Stimulated activated CD8-positive, alpha-beta memory T cell treated with anti-CD3 and anti-CD28 coated beads, Interleukin-2, amount 100 ng/mL, for 48 hours (primary cell): ENCODE results near the gene ETFRF1.
A peak's percentile ranks its signal among the peaks of the same experiment; 100 is the strongest.

ENCODE experiments used
- DNase-seq, 2 donors: peaks; one replicate each; pipeline ENCODE4 v3.0.0-alpha.2; 2020; ENCODE audit warnings: low read depth in 2 of 2

ETFRF1 gene, protein sequence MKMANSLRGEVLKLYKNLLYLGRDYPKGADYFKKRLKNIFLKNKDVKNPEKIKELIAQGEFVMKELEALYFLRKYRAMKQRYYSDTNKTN

DNA sequence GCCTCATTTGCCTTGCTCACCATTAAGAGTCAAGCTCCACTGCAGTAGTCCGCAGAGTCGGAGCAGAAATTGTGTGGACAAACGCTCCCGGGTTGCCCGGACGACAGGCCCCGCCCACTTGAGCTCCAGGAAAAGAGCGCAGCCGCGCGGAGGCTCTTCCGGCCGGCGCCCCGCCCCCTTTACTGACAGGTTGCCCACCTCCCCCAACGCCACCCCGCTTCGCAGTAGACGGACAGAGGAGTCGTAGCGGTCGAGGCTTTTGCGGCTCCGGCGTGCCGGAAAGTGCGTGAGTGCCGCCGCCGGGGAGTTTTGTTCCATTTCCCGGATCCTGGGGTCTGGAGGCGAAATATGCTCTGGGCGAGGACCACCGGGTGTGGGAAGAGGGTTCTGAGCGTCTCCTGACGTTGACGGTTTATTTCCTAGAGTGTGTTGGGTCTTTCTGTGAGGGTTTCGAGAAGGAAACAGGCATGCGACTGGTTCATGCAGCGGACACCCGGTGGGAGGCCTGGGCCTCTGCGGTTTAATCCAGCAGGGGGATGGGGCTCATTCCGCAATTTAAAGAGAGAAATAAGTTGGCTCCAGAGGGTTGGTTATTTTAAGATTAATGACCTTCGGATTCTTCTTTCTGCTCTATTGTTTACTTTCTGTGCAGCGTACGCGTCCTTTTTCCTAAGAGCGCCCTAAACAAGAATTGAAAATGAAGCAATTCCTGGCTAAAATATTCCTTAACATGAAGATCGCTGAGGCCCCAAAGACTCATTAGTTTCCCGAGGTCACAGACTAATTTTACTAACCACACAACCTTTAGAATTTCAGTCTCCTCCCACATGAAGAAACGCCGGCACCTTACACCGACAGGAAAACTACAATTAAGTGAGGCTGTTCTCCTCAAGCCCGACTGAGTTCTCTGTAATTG lies at the start of gene ETFRF1, which contains the start of gene DNAI7:
Gene ETFRF1, plus strand, starts transcription at position 182 of the 916 bp plus-strand sequence. CDS start 8,720 bp downstream, outside the sequence.
Gene DNAI7, minus strand, starts transcription at position 105 of the 916 bp plus-strand sequence. Its CDS starts 82 bp downstream, at position 23.
- DNase-seq: peak; percentile 98 to 99

DNA sequence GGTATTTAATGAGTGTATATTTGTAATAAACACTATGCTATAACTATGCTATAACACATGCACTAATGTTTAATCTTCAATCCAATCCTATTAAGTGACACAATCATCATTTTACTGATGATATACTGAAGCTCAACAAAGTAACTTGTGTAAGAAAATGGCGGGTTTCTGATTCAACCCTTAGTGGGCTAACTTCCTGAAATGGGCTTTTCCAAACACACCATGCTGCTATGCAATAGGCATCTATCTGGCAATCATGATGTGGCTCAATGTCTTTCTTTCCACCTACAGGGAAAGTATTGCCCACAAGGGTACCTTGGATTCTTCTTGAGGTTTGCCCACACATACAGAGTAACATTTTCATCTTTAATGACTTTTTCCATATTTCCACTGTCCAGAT lies 48.4 kb upstream of the ETFRF1 start:
- DNase-seq: no peak

DNA sequence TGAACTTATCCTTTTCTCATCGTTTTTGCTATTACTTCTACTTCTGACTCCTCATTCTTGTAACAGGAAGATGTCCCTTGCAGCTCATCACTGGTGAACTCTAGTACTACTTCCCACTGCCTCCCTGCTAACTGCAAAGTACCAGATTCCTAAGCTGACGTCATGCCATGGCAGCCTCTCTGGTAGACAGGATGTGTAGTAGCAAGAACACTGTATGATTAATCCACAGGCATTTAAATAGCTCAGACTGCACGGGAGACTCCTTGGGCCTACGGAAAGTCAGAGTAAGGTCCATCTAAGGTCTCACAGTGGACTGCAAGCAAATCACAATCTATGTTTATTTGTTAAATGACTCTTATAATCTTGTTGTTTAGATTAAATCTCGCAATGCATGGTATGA lies 43.6 kb upstream of the ETFRF1 start:
- DNase-seq: no peak

DNA sequence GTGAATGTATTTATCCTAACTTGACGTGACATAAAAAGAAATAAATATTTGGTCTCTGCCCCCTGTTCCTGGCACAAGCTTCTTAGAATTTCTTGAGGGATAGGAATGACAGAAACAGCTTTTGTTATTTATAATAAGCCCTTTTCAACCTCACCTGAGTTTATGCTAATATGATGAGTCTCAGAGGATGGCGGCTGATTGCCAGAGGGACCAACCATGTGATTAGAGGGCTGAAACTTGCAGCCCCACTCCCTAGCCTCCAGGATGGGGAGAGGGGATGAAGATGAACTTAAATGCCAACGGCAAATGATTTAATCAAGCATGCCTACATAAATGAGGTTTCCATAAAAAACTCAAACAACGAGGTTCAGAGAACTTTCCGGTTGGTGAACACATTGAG lies 43.0 kb upstream of the ETFRF1 start:
- no peak for DNase-seq

DNA sequence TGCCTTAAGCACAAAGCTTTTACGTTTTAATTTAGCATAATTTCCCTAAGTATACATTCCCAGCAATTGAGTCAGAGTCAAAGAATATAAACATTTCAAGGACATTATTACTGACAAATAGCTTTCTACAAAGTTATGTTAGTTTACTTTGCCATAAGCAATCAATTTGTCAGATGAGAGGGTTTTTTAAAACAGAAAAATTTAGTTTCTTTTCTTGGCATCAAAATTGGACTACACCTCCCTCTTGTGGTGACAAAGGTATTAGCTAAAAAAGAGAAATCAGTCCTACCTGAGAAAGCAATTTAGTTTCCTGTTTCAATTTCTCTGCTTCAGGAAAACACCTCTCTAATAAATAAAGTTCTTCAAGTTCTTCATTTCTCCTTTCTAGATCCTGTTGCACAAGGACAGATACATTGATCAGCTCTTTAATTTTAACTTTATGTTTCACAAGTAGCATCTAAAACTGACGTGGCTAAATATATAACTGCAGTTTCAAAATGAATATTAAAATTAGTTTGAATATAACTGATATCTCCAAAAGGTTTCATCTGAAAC lies 39.9 kb upstream of the ETFRF1 start:
- DNase-seq: no peak

DNA sequence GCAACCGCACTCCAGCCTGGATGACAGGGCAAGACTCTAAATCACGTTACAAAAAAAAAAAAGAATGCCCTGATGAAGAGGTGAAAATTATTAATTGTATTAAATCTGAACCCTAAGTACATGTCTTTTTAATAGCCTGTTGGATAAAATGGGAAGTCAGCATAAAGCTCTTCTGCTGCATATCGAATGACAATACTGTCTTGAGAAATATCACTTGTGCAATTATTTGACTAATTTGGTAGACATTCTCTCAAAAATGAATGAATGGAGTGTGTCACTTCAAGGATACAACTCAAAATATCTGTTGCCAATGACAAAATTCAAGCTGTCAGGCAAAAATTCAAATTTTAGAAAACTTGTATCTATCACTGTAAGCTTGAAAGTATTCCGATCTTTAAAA lies 39.0 kb upstream of the ETFRF1 start:
- no peak for DNase-seq

DNA sequence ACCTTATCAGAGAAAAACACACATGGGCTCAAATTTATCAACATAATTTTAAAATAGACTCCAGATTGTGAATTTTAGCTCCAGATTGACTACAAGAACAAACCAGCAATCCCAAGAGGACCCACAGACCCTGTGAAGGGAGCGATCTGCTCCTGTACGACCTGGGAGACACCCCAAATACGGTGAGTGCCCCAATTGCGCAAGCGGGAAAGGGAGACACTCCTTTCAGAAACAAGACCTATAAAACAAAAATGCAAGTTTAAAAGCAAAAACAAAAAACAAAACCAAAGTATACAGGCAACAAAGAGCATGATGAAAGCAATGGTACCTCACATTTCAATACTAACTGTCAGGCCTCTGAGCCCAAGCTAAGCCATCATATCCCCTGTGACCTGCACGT lies 32.2 kb upstream of the ETFRF1 start:
- DNase-seq: no peak

DNA sequence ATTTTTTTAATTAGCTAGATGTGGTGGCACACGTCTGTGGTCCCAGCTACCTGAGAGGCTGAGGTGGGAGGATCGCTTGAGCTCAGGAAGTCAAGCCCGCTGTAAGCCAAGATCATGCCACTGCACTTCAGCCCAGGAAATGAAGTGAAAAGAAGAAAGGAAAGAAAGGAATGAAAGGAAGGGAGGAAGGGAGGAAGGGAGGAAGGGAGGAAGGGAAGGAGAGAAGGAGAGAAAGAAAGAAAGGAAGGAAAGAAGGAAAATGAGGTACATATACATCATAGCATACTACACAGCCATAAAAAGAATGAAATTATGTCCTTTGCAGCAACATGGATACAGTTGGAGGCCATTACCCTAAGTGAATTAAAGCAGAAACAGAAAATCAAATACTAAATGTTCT lies 12.3 kb upstream of the ETFRF1 start:
- DNase-seq: no peak

DNA sequence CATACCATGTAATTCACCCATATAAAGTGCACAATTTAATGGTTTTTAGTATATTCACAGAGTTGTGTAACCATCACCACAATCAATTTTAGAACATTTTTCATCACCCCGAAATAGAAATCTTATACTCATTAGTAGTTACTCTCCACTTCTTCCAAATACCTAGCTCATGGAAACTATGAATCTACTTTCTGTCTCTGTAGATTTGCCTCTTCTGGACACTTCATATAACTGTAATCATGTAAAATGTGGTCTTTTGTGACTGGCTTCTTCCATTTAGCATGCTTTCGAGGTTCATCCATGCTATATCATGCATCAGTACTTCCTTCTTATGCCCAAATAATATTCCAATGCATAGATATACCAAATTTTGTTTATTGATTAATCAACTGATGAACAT lies 10.9 kb upstream of the ETFRF1 start:
- no peak for DNase-seq

DNA sequence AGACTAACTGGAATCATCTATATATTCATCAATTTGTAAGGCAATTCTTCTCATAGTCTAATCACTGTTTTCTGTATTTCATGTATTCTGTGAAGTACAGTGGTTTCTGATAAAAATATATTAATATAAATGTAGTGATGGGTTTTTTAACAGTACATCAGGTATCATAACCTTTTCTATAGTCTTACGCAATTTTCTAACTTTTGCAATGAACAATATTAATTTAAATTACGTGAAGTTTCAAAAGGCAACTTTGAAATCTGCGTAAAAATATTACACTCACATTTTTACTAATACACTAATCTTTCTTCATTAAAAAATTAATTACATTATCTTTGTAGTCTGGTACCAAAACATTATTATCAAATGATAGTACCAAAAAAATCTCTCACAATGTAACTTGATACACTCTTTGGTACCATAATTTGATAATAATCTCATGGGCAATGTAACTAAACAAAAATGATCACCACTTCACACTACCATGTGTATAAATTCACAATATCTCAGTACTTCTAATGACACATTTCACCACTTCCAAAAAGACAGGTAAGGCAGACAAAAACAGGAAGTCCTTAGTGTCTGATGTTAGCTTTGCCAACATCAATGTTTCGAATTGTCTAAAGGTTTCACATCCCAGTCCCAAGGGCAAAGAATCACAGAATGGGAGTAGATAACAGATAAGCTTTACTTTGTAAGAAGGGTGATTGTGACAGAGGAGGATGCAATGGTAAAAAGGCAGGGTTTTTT lies 8.8 kb upstream of the ETFRF1 start:
- DNase-seq: no peak

DNA sequence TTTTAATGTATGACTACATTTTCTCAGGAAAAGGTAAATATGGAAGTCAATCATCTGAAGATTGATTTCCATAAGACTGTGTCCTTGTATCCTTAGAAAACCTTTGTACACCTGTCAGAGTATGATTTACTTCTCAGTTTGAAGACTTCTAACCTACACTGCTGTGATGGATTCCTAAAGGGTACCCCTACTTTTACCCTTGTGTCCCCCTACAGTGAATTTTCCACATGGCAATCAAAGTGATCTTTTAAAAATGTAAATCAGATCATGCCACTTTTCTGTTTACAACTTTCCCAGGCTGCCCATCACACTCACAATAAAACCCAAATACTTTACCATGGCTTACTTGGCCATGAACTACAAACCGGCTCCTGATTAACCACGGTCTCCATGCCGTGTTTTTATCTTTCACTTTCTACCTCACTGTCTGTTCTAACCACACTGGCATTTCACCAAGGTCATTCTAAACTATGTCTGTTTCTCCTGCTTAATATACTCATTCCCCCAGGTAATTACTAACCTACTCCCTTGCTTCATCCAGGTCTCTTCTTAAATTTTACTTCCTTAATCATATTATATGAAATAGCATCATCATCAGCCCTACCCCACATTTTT lies 8.1 kb upstream of the ETFRF1 start:
- no peak for DNase-seq

DNA sequence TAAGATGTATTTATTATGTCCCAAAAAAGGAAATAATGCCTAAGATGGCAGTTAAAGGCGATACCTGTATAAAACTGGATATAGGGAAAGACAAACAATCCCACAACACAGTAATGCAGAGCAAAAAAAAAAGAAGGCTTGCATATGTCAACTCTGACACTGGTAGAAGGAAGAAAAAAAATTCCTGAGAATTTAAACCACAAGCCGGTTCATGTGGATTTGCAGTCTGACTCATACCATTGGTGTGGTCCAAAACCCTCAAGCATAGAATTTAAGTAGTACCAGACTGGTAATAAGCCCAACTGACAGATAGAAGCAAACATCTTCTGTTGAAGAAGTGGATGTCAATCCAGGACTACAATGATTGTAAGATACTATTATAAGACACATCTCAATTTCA lies 7.3 kb upstream of the ETFRF1 start:
- DNase-seq: no peak

DNA sequence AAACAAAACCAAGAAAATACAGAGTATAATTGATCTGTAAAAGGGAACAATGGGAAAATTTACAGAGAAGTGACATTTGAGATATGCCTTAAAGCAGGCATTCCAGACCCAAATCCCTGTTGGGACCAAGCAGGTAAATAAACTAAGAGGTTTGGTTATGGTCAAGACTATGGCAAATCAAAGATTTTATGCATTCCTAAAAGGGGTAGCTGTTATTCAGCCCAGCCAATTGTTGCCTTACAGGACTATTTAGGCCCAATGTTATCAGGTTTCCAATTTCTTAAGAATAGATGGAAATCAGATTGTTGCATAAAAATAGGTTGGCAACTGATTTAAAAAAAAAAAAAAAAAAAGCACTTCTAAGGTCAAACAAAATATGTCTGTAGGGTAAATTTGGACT lies 5.4 kb upstream of the ETFRF1 start:
- DNase-seq: no peak

DNA sequence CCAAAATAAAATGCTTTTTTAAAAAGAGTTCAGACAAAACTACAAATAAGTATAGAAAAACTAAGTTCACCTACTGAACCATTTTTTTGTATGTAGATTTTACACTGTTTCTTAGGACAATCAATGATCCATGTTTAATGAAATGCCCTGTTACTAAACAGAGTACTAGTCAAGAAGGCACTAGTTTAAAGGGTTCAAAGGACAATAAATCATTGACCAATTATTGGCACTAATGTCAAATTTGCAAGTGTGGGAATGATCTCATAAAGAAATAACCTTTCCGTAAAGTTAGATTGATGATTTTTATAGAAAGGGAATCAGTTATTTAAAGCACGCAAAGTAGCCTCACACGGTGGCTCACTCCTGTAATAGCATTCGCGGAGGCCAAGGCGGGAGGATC lies 4.2 kb upstream of the ETFRF1 start:
- DNase-seq: no peak

DNA sequence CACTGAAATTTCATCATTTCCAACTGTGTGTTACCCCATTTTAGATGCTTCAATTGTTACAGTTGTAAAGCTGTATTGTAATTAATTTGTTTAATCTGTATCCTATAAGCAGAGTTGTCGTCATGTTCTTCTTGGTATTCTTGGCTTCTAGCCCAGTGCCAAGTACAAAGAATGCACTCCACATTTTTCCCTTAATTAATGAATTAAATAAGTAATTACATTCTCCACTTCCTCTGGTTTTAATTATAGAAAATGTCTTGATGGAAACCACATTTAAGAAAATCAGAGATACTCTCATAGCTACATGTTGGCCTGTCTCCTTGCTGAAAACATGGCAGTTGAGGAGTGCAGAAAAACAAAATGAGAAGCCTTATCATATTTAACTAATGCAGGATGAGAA lies 823 bp upstream of the ETFRF1 start:
- DNase-seq: no peak

DNA sequence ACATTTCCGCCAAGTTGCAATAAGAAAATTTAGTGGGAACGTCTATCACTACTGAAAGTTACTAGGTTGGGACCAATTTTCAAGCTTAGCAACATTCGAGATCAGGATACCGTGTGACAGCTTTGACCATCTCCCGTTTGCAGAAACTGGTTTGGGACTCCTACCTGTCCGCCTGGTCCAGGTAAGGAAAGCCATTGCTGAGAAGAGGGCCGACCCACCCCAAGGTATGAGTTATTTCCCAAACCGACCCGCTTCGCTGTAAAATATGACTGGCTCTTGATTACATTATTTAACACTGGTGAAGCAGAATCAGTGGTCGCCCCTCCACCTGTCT lies 348 bp upstream of the ETFRF1 start:
- no peak for DNase-seq

DNA sequence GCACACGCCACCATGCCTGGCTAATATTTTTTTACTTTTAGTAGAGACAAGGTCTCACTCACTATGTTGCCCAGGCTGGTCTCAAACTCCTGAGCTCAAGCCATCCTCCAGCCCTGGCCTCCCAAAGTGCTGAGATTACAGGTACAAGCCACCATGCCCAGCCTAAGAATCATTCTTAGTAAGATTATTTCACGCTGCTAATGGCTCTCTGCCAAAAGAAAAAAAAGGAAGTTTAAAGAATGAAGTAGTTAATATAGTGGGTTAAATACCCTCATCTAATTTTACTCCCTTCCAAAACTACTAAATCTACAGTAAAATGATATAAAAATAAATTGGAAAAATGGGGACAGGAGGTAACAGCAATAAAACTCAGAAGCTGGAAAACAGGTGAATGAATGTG lies 2.6 kb downstream of the ETFRF1 start:
- DNase-seq: no peak

DNA sequence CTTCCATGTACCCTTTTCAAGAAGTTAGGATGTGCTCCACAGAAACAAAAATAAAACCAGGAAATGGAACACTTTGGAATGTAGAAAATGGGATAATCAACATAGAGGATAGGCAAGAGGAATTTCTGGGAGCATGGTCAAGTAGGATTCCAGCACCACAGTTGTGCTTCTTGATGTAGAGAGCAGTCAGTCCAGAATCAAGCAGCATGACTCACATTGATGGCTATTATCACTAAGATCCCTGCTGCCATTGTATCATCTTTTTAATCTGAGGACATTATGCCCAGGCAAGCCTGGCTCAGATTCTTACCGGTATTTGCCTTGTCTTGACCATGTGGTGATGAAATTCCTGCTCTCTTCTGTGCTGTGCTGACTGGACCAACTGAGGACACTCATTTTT lies 5.7 kb downstream of the ETFRF1 start:
- no peak for DNase-seq

DNA sequence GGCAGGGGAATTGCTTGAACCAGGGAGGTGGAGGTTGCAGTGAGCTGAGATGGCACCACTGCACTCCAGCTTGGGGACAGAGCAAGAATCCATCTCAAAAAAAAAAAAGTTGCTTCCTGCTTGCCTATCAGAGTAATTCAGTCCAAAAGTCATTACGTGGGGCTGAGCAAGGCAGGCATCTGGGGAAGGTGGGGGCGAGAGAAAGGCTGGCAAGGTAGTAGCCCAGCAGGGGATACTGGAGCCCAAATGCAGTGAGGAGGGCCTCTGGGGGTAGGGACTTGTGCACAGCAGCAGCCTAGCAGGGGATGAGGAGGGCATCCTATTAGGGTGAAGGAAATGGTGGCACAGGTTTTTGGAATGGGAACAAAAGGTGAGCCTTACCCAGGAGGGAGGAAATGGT lies 7.1 kb downstream of the ETFRF1 start:
- no peak for DNase-seq

DNA sequence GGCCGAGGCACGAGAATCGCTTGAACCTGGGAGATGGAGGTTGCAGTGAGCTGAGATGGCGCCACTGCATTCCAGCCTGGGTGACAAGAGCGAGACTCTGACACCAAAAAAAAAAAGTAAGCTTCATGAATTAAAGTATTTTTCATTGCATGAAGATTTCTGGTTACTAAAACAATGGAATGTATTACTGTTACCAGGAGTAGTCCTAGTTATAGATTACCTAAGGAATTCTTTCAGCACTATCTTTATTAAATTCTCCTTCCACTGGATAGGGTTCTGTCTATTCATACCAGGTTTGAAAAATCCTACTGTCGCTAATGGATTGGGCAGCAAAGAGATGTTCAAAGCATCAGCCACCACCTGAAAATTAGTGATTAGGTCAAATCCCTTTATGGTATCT lies 12.4 kb downstream of the ETFRF1 start:
- DNase-seq: no peak

DNA sequence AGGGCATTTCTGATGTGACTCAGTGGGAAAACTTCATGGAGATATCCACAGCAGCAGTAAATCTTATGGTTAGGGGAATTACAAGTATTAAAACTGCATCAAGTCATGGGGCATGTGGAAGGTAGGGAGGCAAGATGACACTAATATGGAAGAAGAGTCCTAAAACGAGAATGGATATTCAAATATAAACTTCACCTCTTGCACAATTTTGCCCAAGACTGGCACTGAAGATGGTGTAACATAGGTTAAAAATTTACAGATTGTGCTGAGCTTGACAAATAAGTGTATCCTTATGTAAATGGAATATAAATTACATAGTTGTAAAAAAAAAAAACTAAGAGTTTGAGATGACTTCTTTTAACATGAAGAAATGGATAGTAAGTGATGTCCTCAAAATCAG lies 12.8 kb downstream of the ETFRF1 start:
- no peak for DNase-seq

DNA sequence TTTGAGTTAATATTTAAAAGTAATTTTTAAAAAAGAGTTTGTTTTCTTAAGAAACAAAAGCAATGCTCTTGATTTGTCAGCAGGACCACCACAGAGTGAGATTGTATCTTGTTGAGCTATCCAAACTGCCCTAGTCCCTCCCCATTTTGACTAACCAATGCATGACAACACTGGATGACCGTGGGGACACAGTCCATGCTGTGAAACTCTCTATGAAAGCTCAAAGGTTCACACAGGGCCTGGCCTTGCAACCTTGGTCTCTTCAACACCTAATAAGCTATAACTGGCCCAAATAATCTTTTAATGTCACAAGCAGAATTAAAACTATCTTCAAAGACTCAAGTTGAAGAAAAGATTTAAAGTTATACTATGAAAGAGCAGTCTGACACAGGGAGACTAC lies 13.5 kb downstream of the ETFRF1 start:
- DNase-seq: no peak
